Astrocyte (in vitro differentiated cells and primary cell): ENCODE results near the gene FRMD4A. TPM values are rescaled to one million over a fixed set of nuclear protein-coding genes. Genes with fewer than 3 reads are reported as not detected.

Experiments used
- DNase-seq: peaks from one replicate; pipeline ENCODE4 v3.0.0-alpha.2; 2010; ENCODE audit warnings: low read depth
- FAIRE-seq: peaks from 2 replicates; lab custom pipeline; 2011; peaks lifted over from hg19 to GRCh38; lab: Jason Lieb, UNC
- H2AFZ ChIP-seq: 2 replicates; pipeline ENCODE4 v1.6.0; 2012; ENCODE audit warnings: low read depth, low read length, inconsistent platforms
- H3K27ac ChIP-seq: 2 replicates; pipeline ENCODE4 v1.5.1; 2011; ENCODE audit warnings: low read depth, low read length, inconsistent platforms
- H3K27me3 ChIP-seq: 2 replicates; pipeline ENCODE4 v1.6.0; 2011; ENCODE audit warnings: low read length, inconsistent platforms; ENCODE audit not compliant: insufficient read depth
- H3K36me3 ChIP-seq: 2 replicates; pipeline ENCODE4 v1.5.1; 2011; ENCODE audit warnings: low read length, inconsistent platforms; ENCODE audit not compliant: insufficient read depth
- H3K4me1 ChIP-seq: 2 replicates; pipeline ENCODE4 v1.5.1; 2011; ENCODE audit warnings: low read length, inconsistent platforms; ENCODE audit not compliant: insufficient read depth
- H3K4me2 ChIP-seq: 2 replicates; pipeline ENCODE4 v1.6.0; 2012; ENCODE audit warnings: low read length, inconsistent platforms
- H3K4me3 ChIP-seq: 2 replicates; pipeline ENCODE4 v1.5.1; 2011; ENCODE audit warnings: low read depth, mild to moderate bottlenecking, low read length, inconsistent platforms; ENCODE audit not compliant: insufficient read depth
- H3K79me2 ChIP-seq: 2 replicates; pipeline ENCODE4 v1.6.0; 2012; ENCODE audit warnings: mild to moderate bottlenecking, low read length, inconsistent platforms; ENCODE audit not compliant: insufficient read depth
- H3K9ac ChIP-seq: 2 replicates; pipeline ENCODE4 v1.6.0; 2012; ENCODE audit warnings: mild to moderate bottlenecking, low read length, inconsistent platforms
- H3K9me3 ChIP-seq: 2 replicates; pipeline ENCODE4 v1.5.1; 2012; ENCODE audit warnings: low read depth, mild to moderate bottlenecking, low read length, inconsistent platforms; ENCODE audit not compliant: insufficient read depth
- H4K20me1 ChIP-seq: 2 replicates; pipeline ENCODE4 v1.6.0; 2012; ENCODE audit warnings: low read length, inconsistent platforms; ENCODE audit not compliant: insufficient read depth
- H3K27ac Mint-ChIP-seq: one replicate; pipeline ENCODE4 v1.8.0; 2021; ENCODE audit warnings: mild to moderate bottlenecking, mixed read lengths; ENCODE audit not compliant: unreplicated experiment
- H3K27me3 Mint-ChIP-seq: one replicate; pipeline ENCODE4 v1.8.0; 2021; ENCODE audit warnings: low read depth, mixed read lengths; ENCODE audit not compliant: unreplicated experiment
- H3K36me3 Mint-ChIP-seq: one replicate; pipeline ENCODE4 v1.8.0; 2021; ENCODE audit warnings: low read depth, mixed read lengths; ENCODE audit not compliant: unreplicated experiment
- H3K4me1 Mint-ChIP-seq: one replicate; pipeline ENCODE4 v1.8.0; 2021; ENCODE audit warnings: low read depth, mixed read lengths; ENCODE audit not compliant: unreplicated experiment
- H3K4me3 Mint-ChIP-seq: one replicate; pipeline ENCODE4 v1.8.0; 2021; ENCODE audit warnings: mild to moderate bottlenecking, moderate library complexity, mixed read lengths; ENCODE audit not compliant: unreplicated experiment
- H3K9me3 Mint-ChIP-seq: one replicate; pipeline ENCODE4 v1.8.0; 2021; ENCODE audit warnings: mild to moderate bottlenecking, mixed read lengths; ENCODE audit not compliant: unreplicated experiment
- CTCF ChIP-seq: IDR thresholded peaks from 2 replicates; pipeline ENCODE4 v1.5.1; 2011; ENCODE audit warnings: low read depth, mild to moderate bottlenecking, inconsistent platforms, low read length, moderate library complexity; ENCODE audit not compliant: insufficient read depth
- EZH2 ChIP-seq: IDR thresholded peaks from 2 replicates; pipeline ENCODE4 v1.6.1; 2012; ENCODE audit warnings: mild to moderate bottlenecking, low read length, inconsistent platforms; ENCODE audit not compliant: insufficient read depth
- total RNA-seq: library from RNA; stranded (reverse); gene quantifications from 2 replicates; pipeline ENCODE4 v1.2.1, GENCODE V29; 2021

The FRMD4A gene
- total RNA-seq, 1 donor from 2014 or later: 82.5 TPM

- no peaks in the 10 kb centered on the region for H3K4me1 ChIP-seq
- Mint-ChIP-seq H3K27ac (no peak overlapping the region), H3K36me3 (peaks cover 9% of the 10 kb centered on the region), H3K4me3 (no peak overlapping the region), H3K9me3 (peaks cover 18% of the 10 kb centered on the region), H3K4me1 (peaks cover 12% of the 10 kb centered on the region), H3K27me3 (peaks cover 2% of the 10 kb centered on the region)
- H3K4me3 ChIP-seq: no peak overlapping the region
- H2AFZ ChIP-seq: no peak overlapping the region
- H3K4me2 ChIP-seq: no peak overlapping the region
- H3K9ac ChIP-seq: no peak overlapping the region
- DNase-seq (no peak), FAIRE-seq (no peak)
- H3K79me2 ChIP-seq: no peaks in the 10 kb centered on the region
- peaks cover 7% of the 10 kb centered on the region for H3K27me3 ChIP-seq
- TF ChIP-seq EZH2: no peak
- TF ChIP-seq CTCF: no peak
- no peaks in the 10 kb centered on the region for H3K36me3 ChIP-seq
- no peaks in the 10 kb centered on the region for H3K9me3 ChIP-seq
- no peaks in the 10 kb centered on the region for H4K20me1 ChIP-seq
- H3K27ac ChIP-seq: no peak overlapping the region
These were observed 205.8 kb downstream of the FRMD4A start for GRCh38 chr10:14124941-14125340.

DNA sequence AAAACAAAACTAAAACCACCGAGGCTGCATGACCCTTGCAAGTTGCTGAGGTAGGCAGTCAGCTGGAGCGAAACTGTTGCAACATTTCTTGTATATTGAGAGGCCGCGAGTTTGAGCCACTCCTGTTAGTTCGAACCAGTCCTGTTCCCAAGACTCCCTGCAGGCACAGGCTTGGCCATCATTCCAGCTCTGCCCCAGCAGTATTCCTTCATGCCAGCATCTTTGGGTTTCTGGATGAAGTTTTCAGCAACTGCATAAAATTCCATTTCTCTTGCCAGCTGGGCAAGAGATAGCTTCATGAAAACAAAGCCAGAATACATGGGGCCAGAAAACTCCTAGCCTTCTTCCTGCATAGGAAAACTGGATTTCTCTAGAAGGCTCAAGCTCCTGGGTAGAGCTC, 207.6 kb downstream of the FRMD4A start:
- Histone ChIP-seq H2AFZ (no peak overlapping the region), H3K36me3 (no peaks in the 10 kb centered on the region), H3K9ac (no peak overlapping the region), H3K9me3 (no peaks in the 10 kb centered on the region), H3K4me3 (no peak overlapping the region), H3K4me1 (no peaks in the 10 kb centered on the region), H3K27me3 (peaks cover 7% of the 10 kb centered on the region), H3K4me2 (no peak overlapping the region), H3K27ac (no peak overlapping the region), H3K79me2 (no peaks in the 10 kb centered on the region), H4K20me1 (no peaks in the 10 kb centered on the region)
- no peak for TF ChIP-seq CTCF
- Mint-ChIP-seq H3K27ac (no peak overlapping the region), H3K27me3 (peaks cover 2% of the 10 kb centered on the region), H3K9me3 (peaks cover 11% of the 10 kb centered on the region), H3K4me1 (peaks cover 12% of the 10 kb centered on the region), H3K4me3 (no peak overlapping the region), H3K36me3 (peaks cover 7% of the 10 kb centered on the region)
- DNase-seq (no peak), FAIRE-seq (no peak)

DNA sequence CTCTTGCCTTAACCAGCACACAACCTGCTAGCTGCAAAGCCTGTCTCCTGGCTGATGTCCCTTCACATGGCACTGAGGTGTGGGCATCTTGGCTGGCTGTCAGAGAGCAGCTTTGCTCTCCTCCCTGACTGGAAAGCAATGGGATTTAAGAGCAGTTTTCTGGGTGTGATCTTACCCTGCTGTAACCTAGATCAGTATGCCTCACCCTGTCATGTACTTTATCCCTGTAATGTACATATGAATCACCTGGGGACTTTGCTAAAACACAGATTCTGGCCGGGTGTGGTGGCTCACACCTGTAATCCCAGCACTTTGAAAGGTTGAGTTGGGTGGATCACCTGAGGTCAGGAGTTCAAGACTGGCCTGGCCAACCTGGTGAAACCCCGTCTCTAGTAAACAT, 209.9 kb downstream of the FRMD4A start:
- peaks cover 9% of the 10 kb centered on the region for H3K27me3 ChIP-seq
- H3K9ac ChIP-seq: no peak overlapping the region
- no peaks in the 10 kb centered on the region for H3K79me2 ChIP-seq
- Mint-ChIP-seq H3K4me3 (no peak overlapping the region), H3K36me3 (peaks cover 5% of the 10 kb centered on the region), H3K27ac (no peak overlapping the region), H3K4me1 (peaks cover 9% of the 10 kb centered on the region), H3K27me3 (peaks cover 2% of the 10 kb centered on the region), H3K9me3 (peaks cover 6% of the 10 kb centered on the region)
- FAIRE-seq (no peak), DNase-seq (no peak)
- no peaks in the 10 kb centered on the region for H4K20me1 ChIP-seq
- H3K9me3 ChIP-seq: no peaks in the 10 kb centered on the region
- no peaks in the 10 kb centered on the region for H3K36me3 ChIP-seq
- no peak overlapping the region for H3K27ac ChIP-seq
- H3K4me3 ChIP-seq: no peak overlapping the region
- H2AFZ ChIP-seq: no peak overlapping the region
- H3K4me2 ChIP-seq: no peak overlapping the region
- no peak for TF ChIP-seq CTCF
- no peak for TF ChIP-seq EZH2
- H3K4me1 ChIP-seq: no peaks in the 10 kb centered on the region
